ENCODE data around the gene CCDC190.
"Not testable (repeated sequence)": the region's sequence is repeated elsewhere in the genome, so short reads cannot be mapped to it uniquely, and the experiment has no call there.

The CCDC190 gene

DNA sequence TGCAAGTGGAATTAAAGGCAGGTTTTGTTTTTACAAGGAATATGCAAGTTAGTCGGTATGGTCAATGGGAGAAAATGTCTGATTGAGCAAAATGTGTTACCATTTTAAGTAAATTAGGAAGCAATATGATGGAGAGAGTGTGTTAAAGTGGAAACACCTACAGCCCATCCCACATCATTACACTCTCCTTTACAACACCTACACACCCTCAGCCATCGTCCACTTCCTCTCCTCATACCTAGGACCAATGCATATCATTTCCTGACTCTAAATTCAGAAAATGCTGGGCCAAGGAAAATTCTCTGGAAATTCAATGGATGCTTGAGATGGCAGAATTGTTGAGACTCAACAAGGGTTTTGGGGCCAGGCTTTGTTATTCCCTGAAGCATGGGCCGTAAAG is 16.4 kb upstream of the CCDC190 start:
- no peak for DNase-seq (ENCODE audit: low spot score)

DNA sequence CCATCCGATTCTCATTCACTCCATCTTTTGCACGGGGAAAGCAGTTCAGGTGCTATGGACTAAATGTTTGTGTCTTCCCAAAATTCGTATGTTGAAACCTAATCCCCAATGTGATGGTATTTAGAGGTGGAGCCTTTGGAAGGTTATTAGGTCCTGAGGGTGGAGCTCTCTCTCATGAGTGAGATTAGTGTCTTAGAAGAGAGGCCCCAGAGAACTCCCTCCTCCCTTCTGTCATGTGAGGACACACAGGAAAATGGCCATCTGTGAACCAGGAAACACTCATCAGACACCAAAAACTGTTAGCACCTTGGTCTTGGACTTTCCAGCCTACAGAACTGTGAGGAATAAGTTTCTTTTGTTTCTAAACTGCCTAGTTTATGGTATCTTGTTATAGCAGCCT is 15.8 kb upstream of the CCDC190 start:
- no peak for DNase-seq (ENCODE audit: low spot score)

DNA sequence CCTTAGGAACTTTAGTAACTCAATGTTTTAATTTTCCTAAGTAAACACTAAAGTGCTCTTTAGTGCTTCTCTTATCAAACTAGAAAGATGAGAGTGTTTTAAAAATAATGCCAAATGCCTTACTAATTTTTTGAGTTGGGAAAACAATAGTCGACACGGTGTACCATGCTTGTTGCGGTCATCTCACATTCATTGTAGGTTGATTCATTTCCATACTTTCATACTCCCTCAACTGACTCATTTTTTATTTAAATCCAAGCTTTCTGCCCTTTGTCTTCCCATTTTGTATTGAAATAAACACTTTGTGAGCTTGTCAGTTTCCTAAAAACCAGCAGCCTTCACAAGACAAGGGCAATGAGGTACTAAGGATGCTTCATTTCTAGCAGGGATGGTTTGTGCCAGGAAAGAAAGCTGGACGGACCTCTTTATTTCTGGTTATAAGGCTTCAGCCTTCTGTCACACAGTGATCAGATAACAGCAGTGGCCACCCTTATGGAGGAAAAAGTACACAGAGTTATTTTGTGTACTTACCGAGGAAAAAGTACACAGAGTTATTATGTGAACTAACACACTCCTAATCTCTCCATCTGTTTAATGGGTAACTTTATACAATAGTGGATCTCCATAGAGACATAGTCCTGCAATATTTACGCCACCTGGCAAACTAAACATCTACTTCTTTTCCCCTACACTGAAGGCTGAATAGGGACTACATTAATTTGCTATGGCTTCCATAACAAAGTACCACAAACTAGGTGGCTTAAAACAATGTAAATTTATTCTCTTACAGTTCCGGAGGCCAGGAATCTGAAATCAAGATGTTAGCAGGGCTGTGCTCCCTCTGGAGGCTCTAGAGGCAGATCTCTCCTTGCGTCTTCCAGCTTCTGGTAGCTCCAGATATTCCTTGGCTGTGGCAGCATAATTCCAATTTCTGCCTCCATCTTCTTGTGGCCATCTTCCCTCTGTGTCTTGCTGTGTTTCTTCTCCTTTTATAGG is 13.0 kb upstream of the CCDC190 start:
- no peak for DNase-seq (ENCODE audit: low spot score)

DNA sequence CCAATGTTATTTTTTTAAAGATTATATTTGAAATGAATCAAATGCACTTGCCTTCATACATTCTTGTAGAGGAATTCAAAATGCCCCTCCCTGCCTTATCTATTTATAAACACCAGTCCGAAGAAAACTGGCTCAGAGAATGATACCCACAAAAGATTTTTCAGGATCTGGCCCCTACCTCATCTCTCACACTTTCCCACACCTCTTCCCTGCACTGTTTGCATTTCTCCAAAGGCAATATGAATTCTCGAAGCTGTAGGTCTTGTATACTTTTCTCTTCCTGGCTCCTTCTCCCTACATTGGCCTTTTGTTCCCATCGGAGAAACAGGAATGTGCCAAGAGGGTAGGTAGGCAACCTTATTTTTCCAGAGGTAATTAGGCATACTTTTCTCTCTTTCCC is 12.0 kb upstream of the CCDC190 start:
- no peak for DNase-seq (ENCODE audit: low spot score)

DNA sequence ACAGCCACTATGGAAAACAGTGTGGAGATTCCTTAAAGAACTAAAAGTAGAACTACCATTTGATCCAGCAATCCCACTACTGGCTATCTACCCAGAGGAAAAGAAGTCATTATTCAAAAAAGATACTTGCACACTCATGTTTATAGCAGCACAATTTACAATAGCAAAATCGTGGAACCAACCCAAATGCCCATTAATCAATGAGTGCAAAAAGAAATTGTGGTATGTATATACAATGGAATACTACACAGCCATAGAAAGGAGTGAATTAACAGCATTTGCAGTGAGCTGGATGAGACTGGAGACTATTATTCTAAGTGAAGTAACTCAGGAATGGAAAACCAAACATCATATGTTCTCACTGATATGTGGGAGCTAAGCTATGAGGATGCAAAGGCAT is 10.4 kb upstream of the CCDC190 start:
- not testable (repeated sequence) for DNase-seq (ENCODE audit: low spot score)

DNA sequence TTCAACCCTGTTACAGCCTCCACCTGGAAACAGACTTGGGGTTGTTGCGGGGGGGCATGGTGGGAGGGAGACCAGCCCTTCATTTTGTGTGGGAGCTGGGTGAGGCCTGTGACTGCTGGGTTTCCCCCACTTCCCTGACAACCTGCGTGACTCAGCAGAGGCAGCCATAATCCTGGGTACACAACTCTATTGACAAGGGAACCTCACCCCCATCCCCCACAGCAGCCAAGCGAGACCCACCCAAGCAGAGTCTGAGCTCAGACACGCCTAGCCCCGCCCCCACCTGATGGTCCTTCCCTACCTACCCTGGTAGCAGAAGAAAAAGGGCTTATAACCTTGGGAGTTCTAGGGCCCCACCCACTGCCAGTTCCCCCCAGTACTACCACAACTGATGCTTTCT is 8.0 kb upstream of the CCDC190 start:
- no peak for DNase-seq (ENCODE audit: low spot score)

DNA sequence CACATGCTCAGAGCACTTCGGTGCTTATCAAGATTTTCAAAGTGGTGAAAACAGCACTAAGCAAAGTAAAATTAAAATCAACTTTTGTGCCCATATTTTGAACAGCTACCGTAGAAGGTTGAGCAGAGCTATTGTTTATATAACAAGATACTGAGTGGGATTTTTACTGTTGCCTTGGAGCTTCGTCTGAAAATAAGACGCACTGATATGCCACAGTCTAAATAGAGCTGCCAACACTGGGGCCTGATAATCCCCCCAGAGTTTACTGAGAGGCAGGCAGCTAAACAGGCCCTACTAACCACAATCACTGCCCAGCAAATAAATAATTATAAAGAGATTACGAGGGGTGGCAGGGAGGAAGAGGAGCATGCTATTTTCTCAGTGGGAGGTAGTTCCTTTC is 650 bp upstream of the CCDC190 start:
- DNase-seq (ENCODE audit: low spot score), result no peak

DNA sequence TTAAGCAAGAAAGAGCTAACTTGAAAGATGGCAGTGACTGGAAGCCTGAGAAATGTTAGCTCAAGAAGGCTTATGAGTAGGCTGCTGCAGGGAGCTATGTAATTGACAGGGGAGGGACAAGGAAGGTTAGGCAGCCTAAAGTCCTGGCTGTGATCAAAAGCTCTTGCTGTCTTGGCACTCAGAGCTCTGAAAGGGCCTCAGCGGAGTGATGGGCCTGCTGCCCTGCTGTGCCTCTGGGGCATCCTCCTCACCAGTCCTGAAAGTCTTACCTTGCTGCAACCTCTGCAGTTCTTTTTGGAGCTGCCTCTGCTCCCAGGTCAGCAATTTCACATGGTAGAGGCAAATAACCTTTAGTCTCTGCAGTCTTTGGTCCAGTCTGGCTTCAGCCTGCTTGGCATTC is 1.8 kb downstream of the CCDC190 start:
- no peak for DNase-seq (ENCODE audit: low spot score)

DNA sequence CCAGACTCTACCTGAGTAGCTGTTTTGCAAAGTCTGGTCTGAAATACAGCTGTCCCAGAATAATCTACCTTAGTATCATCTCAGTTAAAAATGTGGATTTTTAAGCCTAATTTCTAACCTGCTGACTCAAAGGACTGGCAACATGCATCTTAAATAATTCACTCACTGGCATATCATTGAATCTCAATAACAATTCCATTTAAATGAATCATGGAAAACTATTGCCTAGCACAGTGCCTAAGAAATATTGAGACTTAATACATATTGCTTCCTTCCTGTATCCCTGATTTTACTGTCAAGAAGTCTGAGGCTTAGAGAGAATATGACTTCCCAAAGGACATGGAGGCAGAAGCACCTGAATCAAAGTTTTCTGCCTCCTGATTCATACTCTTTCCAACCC is 3.1 kb downstream of the CCDC190 start:
- DNase-seq (ENCODE audit: low spot score), result no peak

DNA sequence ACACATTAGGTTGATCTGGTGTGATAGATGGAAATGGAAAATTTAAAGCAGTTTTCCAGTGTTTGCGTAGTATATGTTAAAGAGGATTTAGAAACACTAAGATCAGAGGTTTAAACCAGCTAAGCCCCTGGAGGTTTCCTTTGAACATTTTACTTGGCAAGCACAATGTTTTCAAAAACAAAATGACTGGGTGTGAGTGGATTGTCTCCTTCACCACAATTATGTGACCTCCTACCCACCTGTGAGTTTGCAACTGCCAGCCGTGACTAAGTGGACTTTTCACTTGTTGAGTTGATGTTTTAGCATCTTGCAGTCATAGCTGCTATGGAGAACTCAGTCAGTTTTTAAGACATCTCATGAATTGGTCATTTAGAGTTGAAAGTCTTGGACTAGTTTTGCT is 4.7 kb downstream of the CCDC190 start:
- DNase-seq (ENCODE audit: low spot score), result no peak

DNA sequence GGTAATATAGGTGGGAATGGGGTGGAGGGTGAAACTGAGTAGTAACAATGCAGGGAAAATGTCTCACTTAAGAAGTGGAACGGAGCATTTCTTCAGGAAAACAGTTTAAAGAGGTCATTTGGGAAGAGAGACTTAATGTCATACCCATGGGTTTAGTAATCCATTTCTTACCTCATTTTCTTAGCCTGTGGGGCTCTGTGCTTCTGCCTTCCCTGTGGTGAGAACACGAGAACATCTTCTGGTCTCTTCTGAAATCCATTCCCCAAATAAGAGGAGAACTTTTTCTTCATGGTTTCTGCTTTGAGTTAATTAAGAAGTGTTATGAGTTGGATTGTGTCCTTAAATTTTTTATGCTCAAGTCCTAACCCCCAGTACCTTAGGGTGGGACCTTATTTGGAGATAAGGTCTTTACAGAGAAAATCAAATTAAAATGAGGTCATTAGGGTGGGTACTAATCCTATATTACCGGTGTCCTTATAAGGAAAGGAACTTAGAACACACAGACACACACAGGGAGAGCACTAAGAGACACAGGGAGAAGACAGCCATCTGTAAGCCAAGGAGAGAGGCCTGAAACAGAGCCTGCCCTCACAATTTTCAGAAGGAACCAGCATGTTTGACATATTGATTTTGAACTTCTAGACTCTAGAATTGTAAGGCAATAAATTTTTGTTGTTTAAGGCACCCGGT is 5.4 kb downstream of the CCDC190 start:
- DNase-seq (ENCODE audit: low spot score), result no peak

DNA sequence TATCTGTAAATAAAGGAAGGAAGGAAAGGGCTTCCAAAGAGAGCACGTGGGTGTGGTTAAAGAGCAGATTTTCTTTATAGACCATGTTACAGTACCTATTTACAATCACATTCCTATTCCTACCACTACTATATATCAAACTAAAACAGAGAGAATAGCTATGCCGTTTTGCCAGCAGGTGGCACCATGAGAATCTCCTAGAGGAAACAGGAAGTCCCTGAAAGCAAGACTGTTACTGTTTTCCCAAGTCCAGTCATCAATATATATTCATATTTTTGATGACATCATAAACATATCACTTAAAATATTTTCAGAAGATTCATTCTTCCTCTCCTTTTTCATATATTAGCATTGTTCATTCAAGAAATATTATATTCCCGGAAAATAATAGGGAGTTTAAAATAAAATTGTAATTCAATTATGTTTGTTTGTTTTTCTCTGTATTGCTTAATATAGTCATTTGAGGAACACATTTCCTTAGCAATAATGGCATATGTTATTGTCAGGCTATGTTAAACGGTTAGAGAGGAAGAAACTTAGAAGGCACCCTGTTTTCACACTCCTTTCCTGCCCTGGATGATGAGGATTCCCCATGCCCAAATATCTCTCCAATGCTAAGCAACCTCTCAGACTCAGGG is 6.6 kb downstream of the CCDC190 start:
- DNase-seq (ENCODE audit: low spot score), result peak; percentile 29

DNA sequence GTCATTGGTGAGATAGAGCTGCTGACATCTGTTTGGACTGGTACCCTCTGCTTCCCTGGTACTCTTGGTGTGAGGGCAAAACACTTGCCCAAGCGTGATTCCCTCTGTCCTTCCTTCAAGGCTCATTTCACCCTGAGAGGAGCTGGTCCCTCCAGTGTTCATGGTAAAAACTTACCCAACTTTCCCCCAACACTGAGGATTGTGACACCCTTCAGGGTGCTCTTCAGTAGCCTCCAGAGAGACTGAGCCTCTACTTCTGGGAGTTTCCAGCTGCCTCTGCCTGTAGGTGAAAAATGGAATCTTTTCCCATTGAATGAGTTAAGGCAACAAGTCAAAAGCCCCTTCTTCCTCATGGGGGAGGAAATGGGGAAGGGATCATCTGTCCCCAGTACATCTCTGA is 9.6 kb downstream of the CCDC190 start:
- DNase-seq (ENCODE audit: low spot score), result no peak

DNA sequence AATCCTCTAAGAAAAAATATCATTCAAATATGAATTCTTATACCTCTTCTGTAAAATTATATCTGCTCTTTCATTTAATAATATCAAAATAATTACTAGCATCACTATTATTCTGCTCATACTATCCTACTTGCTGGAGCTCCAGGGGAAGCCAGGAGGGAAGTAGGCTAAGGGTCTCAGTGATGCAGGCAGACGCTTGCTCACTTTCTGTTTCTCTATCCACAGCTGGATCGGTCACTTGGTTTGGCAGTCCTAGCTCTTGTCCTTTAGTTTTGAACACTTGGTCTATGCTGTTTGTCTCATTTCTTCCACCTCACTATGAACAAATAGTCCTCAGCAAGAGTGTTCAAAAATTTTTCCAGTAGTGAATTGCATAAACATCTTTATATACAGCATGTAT is 11.3 kb downstream of the CCDC190 start:
- no peak for DNase-seq (ENCODE audit: low spot score)

DNA sequence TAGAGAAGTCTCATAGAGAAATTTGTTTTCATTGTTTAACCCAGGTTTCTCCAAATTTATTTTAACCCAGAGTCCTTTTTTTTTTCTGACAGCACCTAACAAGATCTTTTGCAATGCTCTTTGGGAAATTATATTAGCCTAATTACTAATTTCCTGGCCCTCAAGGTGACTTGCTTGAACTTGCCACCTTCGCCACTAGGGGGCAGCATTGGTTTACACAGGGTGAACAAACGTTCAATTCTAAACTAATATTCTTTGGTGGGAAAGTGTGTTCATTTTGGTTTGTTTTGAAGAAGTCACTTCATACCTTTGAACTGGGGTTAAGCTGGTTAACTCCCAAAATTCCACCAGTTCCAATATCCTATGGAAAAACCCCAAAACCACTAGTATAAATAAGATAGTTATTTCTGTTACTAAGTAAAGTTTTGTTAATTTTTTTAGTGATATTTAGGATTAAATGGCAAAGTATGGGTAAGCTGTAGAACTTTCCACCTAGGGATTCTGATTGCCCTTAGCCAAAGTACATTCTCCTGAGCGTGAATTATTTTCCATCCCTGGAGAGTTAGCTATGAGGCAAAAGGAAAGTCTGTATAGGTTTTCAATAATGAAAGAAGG is 13.0 kb downstream of the CCDC190 start:
- peak; percentile 27 for DNase-seq (ENCODE audit: low spot score)

DNA sequence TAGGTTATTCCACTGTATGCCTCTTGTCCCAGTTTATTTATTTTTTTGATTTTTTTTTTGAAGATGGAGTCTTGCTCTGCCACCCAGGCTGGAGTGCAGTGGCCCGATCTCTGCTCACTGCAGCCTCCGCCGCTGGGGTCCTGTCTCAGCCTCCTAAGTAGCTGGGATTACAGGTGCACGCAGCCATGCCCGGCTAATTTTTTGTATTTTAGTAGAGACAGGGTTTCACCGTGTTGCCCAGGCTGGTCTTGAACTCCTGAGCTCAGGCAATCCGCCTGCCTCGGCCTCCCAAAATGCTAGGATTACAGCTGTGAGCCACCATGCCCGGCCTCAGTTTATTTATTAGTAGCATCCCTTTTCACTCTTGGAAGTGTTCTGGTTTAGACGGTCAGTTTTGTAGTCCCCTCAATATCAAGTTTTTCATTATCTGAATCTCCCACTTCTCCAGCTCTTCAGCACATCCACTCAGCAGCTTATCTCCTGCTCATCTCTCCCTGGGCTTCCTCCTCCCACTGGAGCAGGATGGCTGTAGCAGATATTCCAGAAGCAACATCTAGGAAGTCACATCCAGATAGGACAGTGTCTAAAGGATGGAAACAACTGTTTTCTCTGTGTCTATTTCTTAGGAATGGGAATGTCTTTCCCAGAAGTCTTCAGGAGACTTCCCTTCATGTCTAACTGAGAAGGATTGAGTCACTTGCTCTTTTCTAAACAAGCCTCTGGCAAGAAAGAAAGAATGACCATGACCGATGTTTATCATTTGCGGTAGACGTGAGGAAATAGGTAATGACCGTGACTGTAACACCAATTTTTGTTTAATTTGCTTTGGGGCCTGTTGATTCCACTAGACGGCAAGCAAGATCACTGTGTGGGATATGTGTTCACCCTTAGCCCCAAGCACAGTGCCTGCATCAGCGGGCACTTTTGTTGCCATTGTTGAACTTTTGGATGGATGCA is 14.4 kb downstream of the CCDC190 start:
- DNase-seq (ENCODE audit: low spot score), result no peak

DNA sequence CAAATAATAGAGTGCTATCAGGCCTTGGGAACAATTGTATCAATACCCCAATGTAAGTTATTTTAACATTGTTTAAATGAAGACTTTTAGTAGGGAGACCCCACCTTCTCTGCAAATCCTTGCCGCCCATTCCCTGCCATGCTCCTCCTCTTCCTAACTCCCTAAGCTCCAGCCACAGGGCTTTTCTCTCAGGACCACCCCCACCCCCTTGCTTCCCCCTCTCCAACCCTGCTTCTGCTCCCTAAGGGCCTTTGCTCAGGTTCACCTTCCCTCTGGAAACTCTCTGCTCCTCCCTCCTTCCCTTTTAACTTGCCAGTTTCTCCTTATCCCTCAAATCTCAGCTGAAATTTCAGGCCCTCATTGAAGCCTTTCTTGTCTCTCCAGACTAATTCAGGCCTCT is 16.8 kb downstream of the CCDC190 start:
- DNase-seq (ENCODE audit: low spot score), result no peak

DNA sequence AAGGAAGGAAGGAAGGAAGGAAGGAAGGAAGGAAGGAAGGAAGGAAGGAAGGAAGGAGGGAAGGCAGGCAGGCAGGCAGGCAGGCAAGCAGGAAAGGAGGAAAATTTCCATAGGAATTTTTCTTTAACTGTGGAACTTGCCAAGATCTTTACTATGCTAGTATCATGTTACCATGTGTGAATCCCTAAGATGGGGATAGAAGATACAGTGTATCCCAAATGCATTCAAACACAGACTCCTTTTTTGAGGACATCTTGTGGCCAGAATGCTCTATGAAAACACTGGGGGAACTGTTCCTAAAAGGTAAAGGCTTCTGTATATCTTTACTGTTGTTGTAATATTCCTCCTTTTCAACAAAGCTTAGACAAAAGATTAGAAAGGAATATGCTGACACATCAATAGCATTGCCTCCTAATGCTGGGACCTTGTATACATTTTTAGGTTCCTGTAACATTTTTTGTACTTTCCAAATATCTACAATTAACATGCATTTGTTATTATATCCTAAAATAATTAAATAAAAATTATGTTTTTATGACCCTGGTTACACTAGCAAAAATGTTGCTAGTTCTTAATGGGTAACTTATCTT is 20.6 kb downstream of the CCDC190 start:
- DNase-seq (ENCODE audit: low spot score), result no peak

DNA sequence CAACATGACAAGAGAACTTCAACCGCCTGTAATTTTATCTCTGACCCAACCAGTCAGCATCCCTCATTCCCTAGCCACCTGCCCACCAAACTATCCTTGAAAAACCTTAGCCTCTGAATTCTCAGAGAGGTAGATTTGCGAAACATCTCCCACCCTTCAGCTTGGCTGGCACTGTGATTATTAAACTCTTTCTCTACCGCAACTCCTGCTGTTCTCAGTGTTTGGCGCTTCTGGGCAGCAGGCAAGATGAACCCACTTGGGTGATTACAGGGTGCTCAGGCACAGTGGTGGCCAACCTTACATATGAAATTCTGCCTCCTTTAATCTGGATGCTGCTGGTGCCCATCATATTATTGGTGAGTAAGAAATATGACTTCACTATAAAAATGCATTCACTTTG is 22.1 kb downstream of the CCDC190 start:
- no peak for DNase-seq (ENCODE audit: low spot score)

DNA sequence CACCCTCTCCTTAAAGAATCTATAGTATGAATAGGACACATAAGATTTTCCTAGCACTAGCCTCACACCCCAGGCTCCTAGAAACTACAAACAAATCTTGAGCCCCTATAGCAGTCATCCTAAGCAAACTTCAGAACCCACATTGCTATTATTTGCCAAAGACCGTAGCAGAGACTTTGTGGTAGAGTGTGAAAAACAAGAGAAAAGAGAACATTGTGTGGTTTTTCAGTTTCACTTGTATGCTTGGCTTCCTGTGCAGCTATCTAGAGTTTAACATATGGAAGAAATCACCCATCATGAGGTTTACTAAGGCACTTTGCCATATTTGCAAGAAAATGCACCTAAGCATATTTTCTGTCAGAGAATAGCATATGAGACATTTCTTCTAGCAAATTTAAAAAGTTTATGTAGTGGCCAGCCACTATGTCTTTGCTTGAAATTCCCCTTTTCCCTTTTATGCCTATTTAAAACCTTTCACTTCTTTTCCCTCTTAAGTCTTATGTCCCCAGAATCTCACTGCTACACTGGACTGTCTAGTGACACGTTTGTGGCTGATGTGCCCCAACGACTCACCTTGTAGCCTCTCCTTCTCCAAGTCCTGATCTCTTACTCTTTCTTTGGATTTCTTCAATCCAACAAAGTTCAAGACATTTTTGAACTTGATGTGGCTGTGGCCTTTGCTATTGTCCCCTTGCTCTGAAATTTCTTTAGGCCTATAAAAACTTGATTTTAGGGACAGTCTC is 25.6 kb downstream of the CCDC190 start:
- no peak for DNase-seq (ENCODE audit: low spot score)
